ENCODE results near the gene ATAD3A.
"Not testable (repeated sequence)": the region's sequence is repeated elsewhere in the genome, so short reads cannot be mapped to it uniquely, and the experiment has no call there.

DNA sequence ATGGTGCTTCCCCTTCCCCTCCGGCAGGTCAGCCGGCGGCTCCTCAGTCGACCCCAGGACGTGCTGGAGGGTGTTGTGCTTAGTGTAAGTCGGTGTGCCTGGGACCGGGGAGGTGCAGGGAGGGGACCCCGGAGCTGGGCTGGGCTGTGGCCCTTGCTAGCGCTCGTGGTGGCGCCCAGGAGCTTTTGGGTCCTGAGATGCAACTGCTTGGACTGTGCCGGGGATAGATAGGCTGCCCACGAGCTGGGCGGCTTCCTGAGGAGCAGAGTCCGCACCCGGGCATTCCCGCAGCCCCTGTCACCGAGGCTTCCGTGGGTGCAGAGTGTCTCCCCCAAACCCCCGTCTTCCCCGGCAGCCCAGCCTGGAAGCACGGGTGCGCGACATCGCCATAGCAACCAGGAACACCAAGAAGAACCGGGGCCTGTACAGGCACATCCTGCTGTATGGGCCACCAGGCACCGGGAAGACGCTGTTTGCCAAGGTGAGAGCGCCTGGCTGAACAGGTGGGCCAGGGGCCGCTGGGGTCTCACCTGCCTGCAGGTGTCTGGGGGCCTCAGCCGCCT lies 26.1 kb upstream of the ATAD3A start:
- TF ChIP-seq, protein P1, sequence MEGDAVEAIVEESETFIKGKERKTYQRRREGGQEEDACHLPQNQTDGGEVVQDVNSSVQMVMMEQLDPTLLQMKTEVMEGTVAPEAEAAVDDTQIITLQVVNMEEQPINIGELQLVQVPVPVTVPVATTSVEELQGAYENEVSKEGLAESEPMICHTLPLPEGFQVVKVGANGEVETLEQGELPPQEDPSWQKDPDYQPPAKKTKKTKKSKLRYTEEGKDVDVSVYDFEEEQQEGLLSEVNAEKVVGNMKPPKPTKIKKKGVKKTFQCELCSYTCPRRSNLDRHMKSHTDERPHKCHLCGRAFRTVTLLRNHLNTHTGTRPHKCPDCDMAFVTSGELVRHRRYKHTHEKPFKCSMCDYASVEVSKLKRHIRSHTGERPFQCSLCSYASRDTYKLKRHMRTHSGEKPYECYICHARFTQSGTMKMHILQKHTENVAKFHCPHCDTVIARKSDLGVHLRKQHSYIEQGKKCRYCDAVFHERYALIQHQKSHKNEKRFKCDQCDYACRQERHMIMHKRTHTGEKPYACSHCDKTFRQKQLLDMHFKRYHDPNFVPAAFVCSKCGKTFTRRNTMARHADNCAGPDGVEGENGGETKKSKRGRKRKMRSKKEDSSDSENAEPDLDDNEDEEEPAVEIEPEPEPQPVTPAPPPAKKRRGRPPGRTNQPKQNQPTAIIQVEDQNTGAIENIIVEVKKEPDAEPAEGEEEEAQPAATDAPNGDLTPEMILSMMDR (IDR thresholded peaks at IDR 0.05): not testable (repeated sequence)
- TF ChIP-seq POLR2A, EP300 (IDR thresholded peaks at IDR 0.05): not testable (repeated sequence)

All from ovary (tissue), 3 donors.